HEK293 (cell line): ENCODE data around the gene SLC12A4.

Experiments
- CTCF ChIA-PET: fragments of 350-600 bp; formaldehyde crosslinking; extraction: SDS; loops from one replicate; lab custom pipeline; 2021; ENCODE audit warnings: antibody characterized with exemption; lab: Yijun Ruan, JAX
- POLR2A ChIA-PET: fragments of 300-600 bp; formaldehyde crosslinking; extraction: SDS; loops from one replicate; lab custom pipeline; 2020; ENCODE audit warnings: antibody characterized with exemption, inconsistent platforms; lab: Yijun Ruan, JAX
- H3K27ac ChIP-seq: fragments of 200-500 bp; sonication (Bioruptor generic); 2 replicates; pipeline ENCODE4 v1.5.1; 2014; ENCODE audit warnings: low read depth, low read length, control low read depth, inconsistent platforms; ENCODE audit errors: extremely low read depth
- H3K36me3 ChIP-seq, 2 experiments: fragments of 200-500 bp in 1 of 2; sonication (Bioruptor generic) in 1 of 2; 1 replicate in 1 of 2; 2 replicates in 1 of 2; pipeline ENCODE4 v1.5.1; 2014 to 2017; ENCODE audit warnings: inconsistent platforms in 2 of 2, low read length in 2 of 2; ENCODE audit not compliant: control insufficient read depth in 2 of 2, insufficient read depth in 1 of 2
- H3K4me1 ChIP-seq: fragments of 200-500 bp; sonication (Bioruptor generic); 2 replicates; pipeline ENCODE4 v1.5.1; 2014; ENCODE audit warnings: mild to moderate bottlenecking, low read length, inconsistent platforms; ENCODE audit not compliant: control insufficient read depth, insufficient read depth
- H3K4me3 ChIP-seq: 2 replicates; pipeline ENCODE4 v1.5.1; 2011; ENCODE audit warnings: low read depth, mild to moderate bottlenecking, control low read depth, low read length, moderate library complexity
- H3K9me3 ChIP-seq: fragments of 200-500 bp; sonication (Bioruptor generic); 2 replicates; pipeline ENCODE4 v1.5.1; 2014; ENCODE audit warnings: low read depth, low read length, inconsistent platforms; ENCODE audit not compliant: control insufficient read depth, insufficient read depth
- KLF7 ChIP-seq: fragments of 450-650 bp; formaldehyde crosslinking; IDR thresholded peaks from 2 replicates; pipeline ENCODE4 v1.5.1; 2016; ENCODE audit warnings: missing biosample characterization, missing genetic modification characterization, borderline replicate concordance
- PRDM1 ChIP-seq: fragments of 450-650 bp; formaldehyde crosslinking; IDR thresholded peaks from 2 replicates; pipeline ENCODE4; 2016; ENCODE audit warnings: missing biosample characterization, missing genetic modification characterization
- SP7 ChIP-seq: fragments of 450-650 bp; formaldehyde crosslinking; IDR thresholded peaks from 2 replicates; pipeline ENCODE4 v1.5.1; 2016; ENCODE audit warnings: missing biosample characterization, missing genetic modification characterization
- ZEB2 ChIP-seq: fragments of 450-650 bp; formaldehyde crosslinking; IDR thresholded peaks from 2 replicates; pipeline ENCODE4 v1.5.1; 2016; ENCODE audit warnings: missing biosample characterization, missing genetic modification characterization
- ZFP69B ChIP-seq: fragments of 450-650 bp; formaldehyde crosslinking; IDR thresholded peaks from 2 replicates; pipeline ENCODE4 v1.5.1; 2016; ENCODE audit warnings: missing biosample characterization, missing genetic modification characterization
- ZNF121 ChIP-seq: fragments of 450-650 bp; formaldehyde crosslinking; IDR thresholded peaks from 2 replicates; pipeline ENCODE4 v1.5.1; 2016; ENCODE audit warnings: missing biosample characterization, missing genetic modification characterization
- ZNF148 ChIP-seq: fragments of 450-650 bp; formaldehyde crosslinking; IDR thresholded peaks from 2 replicates; pipeline ENCODE4 v1.5.0; 2017; ENCODE audit warnings: missing biosample characterization, missing genetic modification characterization, borderline replicate concordance
- ZNF18 ChIP-seq: fragments of 450-650 bp; formaldehyde crosslinking; IDR thresholded peaks from 2 replicates; pipeline ENCODE4 v1.5.1; 2016; ENCODE audit warnings: missing biosample characterization, missing genetic modification characterization
- ZNF202 ChIP-seq: fragments of 450-650 bp; formaldehyde crosslinking; IDR thresholded peaks from 2 replicates; pipeline ENCODE4 v1.5.1; 2016; ENCODE audit warnings: missing biosample characterization, missing genetic modification characterization, borderline replicate concordance
- ZNF571 ChIP-seq: fragments of 450-650 bp; formaldehyde crosslinking; IDR thresholded peaks from 2 replicates; pipeline ENCODE4 v1.5.0; 2017; ENCODE audit warnings: missing biosample characterization, missing genetic modification characterization

The SLC12A4 gene

GRCh38 chr16:67989322-67990017, 21.0 kb upstream of the SLC12A4 start:
- CTCF ChIA-PET: interaction anchor here (0.5 to 1.2 kb wide), 5 partner anchors 14 to 1626 kb away, joined by 3 to 6 read pairs (median 4); partner anchors contain the start of gene DUS2
- no peak for TF ChIP-seq SP7 (tag by site-specific recombination)
- no peak for TF ChIP-seq PRDM1
- TF ChIP-seq ZFP69B: no peak
- TF ChIP-seq ZNF571: no peak
- no peak for TF ChIP-seq ZEB2 (tag by site-specific recombination)
- no peak for TF ChIP-seq ZNF18 (tag by site-specific recombination)
- TF ChIP-seq, all 188 proteins: peak for 0
- POLR2A ChIA-PET: no interaction called here
- Histone ChIP-seq H3K4me1 (no peaks in the 10 kb centered on the region), H3K36me3 (no peaks in the 10 kb centered on the region), H3K9me3 (no peaks in the 10 kb centered on the region), H3K27ac (no peak overlapping the region), H3K4me3 (no peak overlapping the region)

GRCh38 chr16:67988675-67989074, 20.2 kb upstream of the SLC12A4 start:
- Histone ChIP-seq H3K4me1 (no peaks in the 10 kb centered on the region), H3K9me3 (no peaks in the 10 kb centered on the region), H3K4me3 (no peak overlapping the region), H3K27ac (no peak overlapping the region), H3K36me3 (no peaks in the 10 kb centered on the region)
- POLR2A ChIA-PET: no interaction called here
- no peak for TF ChIP-seq ZNF18 (tag by site-specific recombination)
- peak; percentile 69; the same call in 1 of the 2 replicates for TF ChIP-seq ZNF121
- CTCF ChIA-PET: interaction anchor here (1.0 to 1.2 kb wide), 3 partner anchors 15 to 52 kb away, joined by 3 to 6 read pairs (median 6); partner anchors contain the start of gene DUS2

GRCh38 chr16:67987460-67988160, 19.2 kb upstream of the SLC12A4 start:
- ChIA-PET POLR2A (interaction anchor here (0.8 kb wide), 1 partner anchor 21 kb away, joined by 3 read pairs; no protein-coding TSS in a partner anchor), CTCF (interaction anchor here (0.6 to 1.3 kb wide), 2 partner anchors 52 to 59 kb away, joined by 4 read pairs; no protein-coding TSS in a partner anchor)
- Histone ChIP-seq H3K27ac (no peak overlapping the region), H3K4me3 (no peak overlapping the region), H3K4me1 (no peaks in the 10 kb centered on the region), H3K36me3 (no peaks in the 10 kb centered on the region), H3K9me3 (no peaks in the 10 kb centered on the region)
- TF ChIP-seq ZNF202 (no peak), KLF7 (tag by site-specific recombination) (no peak), ZNF148 (tag by site-specific recombination) (no peak)
